Measurements from ENCODE around the gene SUN1. TPM values are rescaled to one million over a fixed set of nuclear protein-coding genes. Genes with fewer than 3 reads are reported as not detected.
"Not testable (repeated sequence)": the region's sequence is repeated elsewhere in the genome, so short reads cannot be mapped to it uniquely, and the experiment has no call there.

SUN1 gene
- polyA plus RNA-seq, 4 donors = 126 to 133 (median 131) TPM

GRCh38 chr7:854118-854775 is 22.0 kb downstream of the SUN1 start:
- no peak for DNase-seq (ENCODE audit: low read depth in 4 of 4, low spot score in 3 of 4)

- no peak for DNase-seq (ENCODE audit: low read depth in 4 of 4, low spot score in 3 of 4)
Measured at GRCh38 chr7:855686-856369, 23.6 kb downstream of the SUN1 start.

GRCh38 chr7:856444-857095 is 24.3 kb downstream of the SUN1 start:
- DNase-seq (ENCODE audit: low read depth in 4 of 4, low spot score in 3 of 4) = no peak

- DNase-seq (ENCODE audit: low read depth in 4 of 4, low spot score in 3 of 4) = no peak
Measured at GRCh38 chr7:857661-858060, 25.4 kb downstream of the SUN1 start.

GRCh38 chr7:859359-860030 is 27.2 kb downstream of the SUN1 start:
- DNase-seq (ENCODE audit: low read depth in 4 of 4, low spot score in 3 of 4) = no peak

- DNase-seq (ENCODE audit: low read depth in 4 of 4, low spot score in 3 of 4) = no peak
Measured at GRCh38 chr7:860149-860548, 27.9 kb downstream of the SUN1 start.

- no peak for DNase-seq (ENCODE audit: low read depth in 4 of 4, low spot score in 3 of 4)
Measured at GRCh38 chr7:861222-861621, 28.9 kb downstream of the SUN1 start.

- no peak for DNase-seq (ENCODE audit: low read depth in 4 of 4, low spot score in 3 of 4)
Measured at GRCh38 chr7:862157-862556, 29.9 kb downstream of the SUN1 start.

GRCh38 chr7:863106-863505 is 30.8 kb downstream of the SUN1 start:
- DNase-seq (ENCODE audit: low read depth in 4 of 4, low spot score in 3 of 4) = no peak

GRCh38 chr7:865921-866320 is 33.6 kb downstream of the SUN1 start:
- DNase-seq (ENCODE audit: low read depth in 4 of 4, low spot score in 3 of 4) = no peak

- peak in 2 of 4 donors; percentile 19 to 47 for DNase-seq (ENCODE audit: low read depth in 4 of 4, low spot score in 3 of 4)
Measured at GRCh38 chr7:867001-867405, 34.7 kb downstream of the SUN1 start.

- DNase-seq (ENCODE audit: low read depth in 4 of 4, low spot score in 3 of 4) = peak in 1 of 4 donors; percentile 10
Measured at GRCh38 chr7:867406-868188, 35.3 kb downstream of the SUN1 start.

GRCh38 chr7:868189-868486 is 35.9 kb downstream of the SUN1 start:
- DNase-seq (ENCODE audit: low read depth in 4 of 4, low spot score in 3 of 4) = no peak

GRCh38 chr7:869348-869747 is 37.1 kb downstream of the SUN1 start:
- no peak for DNase-seq (ENCODE audit: low read depth in 4 of 4, low spot score in 3 of 4)

GRCh38 chr7:871900-872537 is 39.7 kb downstream of the SUN1 start:
- DNase-seq (ENCODE audit: low read depth in 4 of 4, low spot score in 3 of 4) = no peak

GRCh38 chr7:872685-873084 is 40.4 kb downstream of the SUN1 start:
- not testable (repeated sequence) for DNase-seq (ENCODE audit: low read depth in 4 of 4, low spot score in 3 of 4)

GRCh38 chr7:873367-874002 is 41.2 kb downstream of the SUN1 start:
- DNase-seq (ENCODE audit: low read depth in 4 of 4, low spot score in 3 of 4) = peak; percentile 41 to 63 (median 50)

GRCh38 chr7:874031-874749 is 41.9 kb downstream of the SUN1 start:
- DNase-seq (ENCODE audit: low read depth in 4 of 4, low spot score in 3 of 4) = no peak

GRCh38 chr7:875051-875450 is 42.8 kb downstream of the SUN1 start:
- no peak for DNase-seq (ENCODE audit: low read depth in 4 of 4, low spot score in 3 of 4)

Measured in right renal pelvis (tissue), 4 donors.